Measurements from ENCODE around the gene GANC.

The GANC gene

DNA sequence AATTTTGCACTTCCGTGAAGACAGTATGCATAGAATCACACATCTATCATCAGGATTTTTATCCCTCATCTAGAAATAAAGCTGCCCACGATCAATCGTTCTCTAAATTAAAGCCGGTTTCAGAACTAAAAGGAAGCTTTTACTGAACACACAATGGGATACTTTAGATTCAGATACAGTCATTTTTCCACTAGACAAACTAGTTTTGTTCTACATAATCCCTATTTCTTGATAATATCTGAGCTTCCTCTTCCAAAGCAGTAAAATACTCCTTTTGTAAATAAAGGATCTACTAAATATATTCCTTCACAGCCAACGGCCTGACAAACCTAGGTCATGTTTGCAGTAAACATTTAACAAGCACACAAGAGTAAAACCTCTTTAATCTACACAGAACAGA lies 2.0 kb upstream of the GANC start:
- Mint-ChIP-seq H3K27me3 (no peaks in the 10 kb centered on the region), H3K36me3 (peaks cover 11% of the 10 kb centered on the region), H3K9me3 (no peaks in the 10 kb centered on the region), H3K4me3 (no peak overlapping the region), H3K4me1 (peaks cover 20% of the 10 kb centered on the region), H3K27ac (no peak overlapping the region)
- ATAC-seq (ENCODE audit: low read depth) (no peak), DNase-seq (ENCODE audit: low spot score in 2 of 2) (no peak)

DNA sequence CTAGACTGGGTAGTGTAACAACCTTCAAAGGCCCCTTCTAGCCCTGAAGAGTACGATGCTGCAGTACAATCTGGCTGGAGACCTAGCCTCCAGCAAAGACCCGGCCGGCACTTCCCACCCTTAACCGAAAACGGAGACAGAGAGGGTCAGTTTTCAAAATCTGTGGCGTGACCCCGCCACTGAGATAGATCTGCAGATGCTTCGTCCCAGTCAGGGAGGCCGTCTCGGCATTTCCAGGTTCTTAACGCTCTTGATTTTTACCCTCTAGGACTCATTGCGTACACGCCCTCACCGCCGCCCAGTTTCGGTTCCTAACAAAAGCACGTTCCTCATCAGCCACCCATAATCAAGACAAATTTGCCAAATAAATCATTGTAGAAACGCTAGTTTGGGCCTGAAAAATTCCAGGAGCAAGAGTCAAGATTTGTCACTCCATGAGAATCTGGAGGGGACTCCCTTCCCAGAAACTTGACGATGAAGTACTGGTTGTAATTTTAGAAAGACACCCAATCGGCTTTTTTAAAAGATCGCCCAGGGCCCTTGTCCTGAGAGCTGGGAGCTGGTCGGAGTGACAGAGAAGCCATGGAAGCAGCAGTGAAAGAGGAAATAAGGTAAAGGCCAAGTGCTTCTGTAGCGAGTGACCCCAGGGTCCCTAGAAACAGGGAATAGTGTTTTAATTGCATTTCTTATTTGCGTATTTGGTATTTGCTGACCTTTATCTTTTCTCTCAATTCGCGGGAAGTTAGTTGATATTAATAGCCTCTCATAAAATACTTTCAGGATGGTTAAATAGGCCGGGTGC lies 1.1 kb downstream of the GANC start:
- Mint-ChIP-seq H3K27ac (peak overlapping the region; percentile 97), H3K4me3 (peak overlapping the region; percentile 98), H3K36me3 (peaks cover 12% of the 10 kb centered on the region), H3K9me3 (no peaks in the 10 kb centered on the region), H3K4me1 (peaks cover 18% of the 10 kb centered on the region), H3K27me3 (no peaks in the 10 kb centered on the region)
- ATAC-seq (ENCODE audit: low read depth), result peak; percentile 65
- peak; percentile 62 to 65 for DNase-seq (ENCODE audit: low spot score in 2 of 2)

DNA sequence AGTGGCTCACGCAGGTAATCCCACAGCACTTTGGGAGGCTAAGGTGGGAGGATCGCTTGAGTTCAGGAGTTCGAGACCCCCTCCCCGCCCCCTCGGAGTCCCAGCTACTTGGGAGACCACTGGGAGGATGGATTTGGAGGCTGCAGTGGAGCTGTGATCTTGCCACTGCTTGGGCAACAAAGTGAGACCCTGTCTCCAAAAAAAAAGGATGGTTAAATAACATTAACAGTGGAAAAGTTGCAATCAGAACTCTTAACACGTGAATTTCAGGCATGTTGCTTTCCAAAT lies 1.6 kb downstream of the GANC start:
- Mint-ChIP-seq H3K4me1 (peaks cover 18% of the 10 kb centered on the region), H3K9me3 (no peaks in the 10 kb centered on the region), H3K27ac (peak overlapping the region; percentile 97), H3K36me3 (peaks cover 12% of the 10 kb centered on the region), H3K27me3 (no peaks in the 10 kb centered on the region), H3K4me3 (peak overlapping the region; percentile 98)
- ATAC-seq (ENCODE audit: low read depth) (no peak), DNase-seq (ENCODE audit: low spot score in 2 of 2) (no peak)

DNA sequence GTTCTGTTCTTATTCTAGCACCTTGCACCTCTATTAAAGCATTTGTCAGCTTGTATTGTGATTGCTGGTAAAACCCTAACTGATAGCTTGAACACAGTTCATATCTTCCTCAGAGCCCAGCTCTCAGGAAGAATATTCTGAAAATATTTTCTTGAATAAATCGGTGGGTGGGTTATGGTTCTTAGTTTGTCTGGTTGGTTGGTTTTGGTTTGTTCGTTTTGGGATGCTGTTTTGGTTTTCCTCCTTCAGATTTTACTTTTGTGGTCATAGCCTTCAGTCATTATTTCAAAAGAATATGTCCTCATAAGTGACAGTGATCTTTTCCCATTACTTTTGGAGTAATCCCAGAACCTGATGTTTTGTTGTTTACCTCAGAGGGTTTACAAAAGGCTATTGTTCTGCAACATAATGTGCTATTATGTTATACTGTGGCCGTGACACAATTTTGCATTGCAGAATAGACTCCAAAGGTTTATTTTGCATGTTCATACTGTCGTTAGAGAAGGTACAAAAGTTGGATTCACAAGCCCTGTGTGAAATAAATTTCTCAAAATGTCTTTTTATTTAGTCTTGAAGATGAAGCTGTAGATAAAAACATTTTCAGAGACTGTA lies 2.9 kb downstream of the GANC start:
- DNase-seq (ENCODE audit: low spot score in 2 of 2) (no peak), ATAC-seq (ENCODE audit: low read depth) (no peak)
- Mint-ChIP-seq H3K4me3 (peak overlapping the region; percentile 80), H3K27ac (peak overlapping the region; percentile 97), H3K9me3 (no peaks in the 10 kb centered on the region), H3K36me3 (peaks cover 16% of the 10 kb centered on the region), H3K27me3 (no peaks in the 10 kb centered on the region), H3K4me1 (peaks cover 18% of the 10 kb centered on the region)

DNA sequence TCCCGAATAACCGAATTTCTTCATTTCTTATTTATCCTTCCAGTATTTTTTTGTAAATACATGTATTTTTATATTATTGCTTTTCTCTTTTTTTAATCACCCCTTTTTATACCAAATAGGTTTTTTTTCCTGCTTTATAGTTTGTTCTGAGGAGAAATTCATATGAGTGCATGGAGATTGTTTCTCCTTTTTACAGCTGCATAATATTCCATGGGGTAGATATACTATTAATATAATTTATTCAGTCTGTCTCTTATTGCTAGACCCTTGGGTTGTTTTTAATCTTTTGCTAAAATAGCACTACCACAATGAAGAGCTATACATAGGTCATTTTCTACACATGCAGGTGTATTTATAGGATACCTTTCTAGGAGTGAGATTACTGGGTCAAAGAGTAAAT lies 3.8 kb downstream of the GANC start:
- Mint-ChIP-seq H3K4me1 (peaks cover 12% of the 10 kb centered on the region), H3K4me3 (peak overlapping the region; percentile 54), H3K27me3 (no peaks in the 10 kb centered on the region), H3K27ac (no peak overlapping the region), H3K9me3 (no peaks in the 10 kb centered on the region), H3K36me3 (peaks cover 13% of the 10 kb centered on the region)
- DNase-seq (ENCODE audit: low spot score in 2 of 2) (no peak), ATAC-seq (ENCODE audit: low read depth) (no peak)

DNA sequence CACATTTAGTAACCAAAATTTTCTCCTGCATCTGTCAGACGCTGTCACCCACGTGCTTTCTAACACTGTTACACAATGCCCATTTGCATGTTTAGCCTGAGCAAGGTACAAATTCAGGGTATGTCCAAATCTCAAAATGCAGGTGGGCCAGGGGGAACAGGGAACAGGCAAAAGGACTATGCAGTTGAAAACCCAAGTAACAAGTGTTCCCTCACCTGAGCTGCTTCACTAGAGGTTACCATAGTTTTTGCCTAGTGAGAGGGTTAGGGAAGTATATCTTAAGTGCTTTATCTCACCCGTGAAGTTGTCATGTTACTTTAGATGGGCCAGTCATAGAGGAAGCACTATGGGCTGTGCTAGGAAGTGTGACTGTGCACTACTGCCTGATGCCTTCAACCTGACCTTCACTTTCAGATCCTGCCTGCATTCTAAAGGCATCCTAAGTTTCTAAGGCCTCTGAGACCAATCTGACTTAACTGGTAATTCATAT lies 6.3 kb downstream of the GANC start:
- Mint-ChIP-seq H3K4me1 (peaks cover 9% of the 10 kb centered on the region), H3K27ac (no peak overlapping the region), H3K36me3 (peaks cover 22% of the 10 kb centered on the region), H3K9me3 (no peaks in the 10 kb centered on the region), H3K27me3 (no peaks in the 10 kb centered on the region), H3K4me3 (no peak overlapping the region)
- DNase-seq (ENCODE audit: low spot score in 2 of 2) (no peak), ATAC-seq (ENCODE audit: low read depth) (no peak)

DNA sequence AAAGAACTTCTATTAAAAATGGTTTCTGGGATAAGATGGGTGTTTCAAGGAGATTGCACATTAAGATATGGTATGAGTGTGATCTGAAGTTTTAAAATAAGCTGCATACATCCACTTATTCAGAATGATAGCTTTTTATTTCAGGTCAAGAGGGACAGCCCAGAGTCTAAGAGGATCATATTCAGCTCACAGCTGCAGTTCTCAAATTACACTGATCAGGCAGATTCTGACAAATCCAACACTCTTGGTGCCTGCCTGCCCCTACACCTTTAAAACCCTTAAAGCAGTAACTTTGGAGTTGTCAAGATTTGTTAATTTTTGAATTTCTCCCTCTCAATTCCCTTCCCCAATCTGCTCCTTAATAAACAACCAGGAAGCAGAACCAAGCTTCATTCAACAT lies 9.3 kb downstream of the GANC start:
- H3K27me3 Mint-ChIP-seq, result no peaks in the 10 kb centered on the region
- no peaks in the 10 kb centered on the region for H3K4me1 Mint-ChIP-seq
- H3K4me3 Mint-ChIP-seq, result no peak overlapping the region
- no peaks in the 10 kb centered on the region for H3K9me3 Mint-ChIP-seq
- ATAC-seq (ENCODE audit: low read depth) (no peak), DNase-seq (ENCODE audit: low spot score in 2 of 2) (no peak)
- H3K36me3 Mint-ChIP-seq, result peaks cover 31% of the 10 kb centered on the region
- H3K27ac Mint-ChIP-seq, result no peak overlapping the region

DNA sequence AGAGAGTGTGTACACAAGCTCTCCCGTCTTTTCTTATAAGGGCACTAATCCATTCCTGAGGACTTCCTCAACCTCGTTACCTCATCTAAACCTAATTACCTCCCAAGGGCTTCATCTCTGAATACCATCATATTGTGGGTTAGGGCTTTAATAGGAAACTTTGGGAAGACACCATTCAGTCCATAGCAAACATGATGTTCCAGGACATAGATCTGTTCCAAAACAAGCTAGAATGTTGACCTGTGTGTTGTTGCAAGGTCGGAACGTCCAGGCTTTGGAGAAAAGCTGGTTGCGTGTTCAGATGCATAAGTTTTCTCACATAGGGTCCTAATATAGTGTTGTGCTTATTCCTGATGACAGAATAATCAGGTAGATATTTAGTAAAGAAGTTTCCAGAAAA lies 9.9 kb downstream of the GANC start:
- Mint-ChIP-seq H3K4me3 (no peak overlapping the region), H3K4me1 (no peaks in the 10 kb centered on the region), H3K27me3 (no peaks in the 10 kb centered on the region), H3K9me3 (no peaks in the 10 kb centered on the region), H3K36me3 (peaks cover 31% of the 10 kb centered on the region), H3K27ac (no peak overlapping the region)
- ATAC-seq (ENCODE audit: low read depth) (no peak), DNase-seq (ENCODE audit: low spot score in 2 of 2) (no peak)

DNA sequence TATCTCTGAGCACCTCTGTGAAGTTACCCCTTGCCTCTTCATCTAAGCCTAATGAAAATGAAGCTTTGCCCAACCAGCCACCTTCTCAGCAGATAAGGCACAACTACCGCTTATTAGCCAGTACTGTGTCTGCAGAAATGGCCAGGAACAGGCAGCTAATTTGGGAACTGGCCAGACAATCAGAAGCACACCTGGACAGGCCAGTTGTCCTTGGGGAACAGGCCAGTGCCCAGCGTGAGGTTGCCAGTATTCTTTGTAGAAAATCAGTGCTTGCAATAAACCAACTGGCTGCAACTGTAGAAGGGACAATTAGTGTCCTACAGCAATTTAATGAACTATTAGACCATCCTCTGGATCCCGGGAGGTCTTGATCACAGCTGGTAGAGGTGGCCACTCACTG lies 10.7 kb downstream of the GANC start:
- H3K4me3 Mint-ChIP-seq, result no peak overlapping the region
- no peak overlapping the region for H3K27ac Mint-ChIP-seq
- H3K36me3 Mint-ChIP-seq, result peaks cover 29% of the 10 kb centered on the region

DNA sequence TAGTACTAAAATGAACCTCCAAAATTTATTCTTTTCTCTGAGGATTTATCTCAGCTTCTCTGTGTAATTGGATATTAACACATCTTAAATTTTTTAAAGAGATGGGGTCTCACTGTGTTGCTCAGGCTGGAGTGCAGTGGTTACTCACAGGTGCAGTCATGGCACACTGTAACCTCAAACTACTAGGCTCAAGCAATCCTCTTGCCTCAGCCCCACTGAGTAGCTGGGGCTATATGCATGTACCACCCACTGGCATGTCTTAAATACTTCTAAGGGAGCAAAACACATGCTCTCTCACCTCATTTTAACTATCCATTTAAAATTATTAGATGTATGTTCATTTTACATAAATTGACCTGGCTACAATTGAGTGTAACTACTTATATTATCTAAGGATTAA lies 11.6 kb downstream of the GANC start:
- peaks cover 34% of the 10 kb centered on the region for H3K36me3 Mint-ChIP-seq
- no peak overlapping the region for H3K27ac Mint-ChIP-seq
- DNase-seq (ENCODE audit: low spot score in 2 of 2) (no peak), ATAC-seq (ENCODE audit: low read depth) (no peak)
- no peaks in the 10 kb centered on the region for H3K27me3 Mint-ChIP-seq
- H3K4me1 Mint-ChIP-seq, result no peaks in the 10 kb centered on the region
- H3K4me3 Mint-ChIP-seq, result no peak overlapping the region
- no peaks in the 10 kb centered on the region for H3K9me3 Mint-ChIP-seq

More for the DNA sequence above, 10.7 kb downstream of the GANC start:
- ATAC-seq (ENCODE audit: low read depth) (no peak), DNase-seq (ENCODE audit: low spot score in 2 of 2) (no peak)
- Mint-ChIP-seq H3K9me3 (no peaks in the 10 kb centered on the region), H3K27me3 (no peaks in the 10 kb centered on the region), H3K4me1 (no peaks in the 10 kb centered on the region)

DNA sequence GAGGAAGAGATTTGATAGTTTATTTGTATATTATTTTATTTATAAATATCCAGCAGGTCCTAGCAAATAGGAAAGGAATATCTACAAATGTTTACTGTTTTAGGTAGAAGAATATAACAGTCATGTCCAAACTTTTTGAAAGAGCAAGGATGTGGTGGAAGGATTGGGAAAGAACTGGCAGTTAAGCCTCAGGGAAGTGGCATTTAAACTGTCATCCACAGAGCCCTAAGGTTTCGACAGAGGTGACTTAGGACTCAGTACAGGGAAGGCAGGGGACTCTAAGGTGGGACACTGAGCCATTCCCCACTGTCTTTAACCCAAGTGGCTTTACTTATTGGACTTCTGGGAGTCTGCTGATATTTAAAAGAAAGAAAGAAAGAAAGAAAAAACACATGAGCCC lies 12.0 kb downstream of the GANC start:
- H3K27ac Mint-ChIP-seq, result no peak overlapping the region
- DNase-seq (ENCODE audit: low spot score in 2 of 2) (no peak), ATAC-seq (ENCODE audit: low read depth) (no peak)
- no peaks in the 10 kb centered on the region for H3K27me3 Mint-ChIP-seq
- H3K4me1 Mint-ChIP-seq, result no peaks in the 10 kb centered on the region
- H3K4me3 Mint-ChIP-seq, result no peak overlapping the region
- H3K36me3 Mint-ChIP-seq, result peaks cover 34% of the 10 kb centered on the region
- no peaks in the 10 kb centered on the region for H3K9me3 Mint-ChIP-seq

DNA sequence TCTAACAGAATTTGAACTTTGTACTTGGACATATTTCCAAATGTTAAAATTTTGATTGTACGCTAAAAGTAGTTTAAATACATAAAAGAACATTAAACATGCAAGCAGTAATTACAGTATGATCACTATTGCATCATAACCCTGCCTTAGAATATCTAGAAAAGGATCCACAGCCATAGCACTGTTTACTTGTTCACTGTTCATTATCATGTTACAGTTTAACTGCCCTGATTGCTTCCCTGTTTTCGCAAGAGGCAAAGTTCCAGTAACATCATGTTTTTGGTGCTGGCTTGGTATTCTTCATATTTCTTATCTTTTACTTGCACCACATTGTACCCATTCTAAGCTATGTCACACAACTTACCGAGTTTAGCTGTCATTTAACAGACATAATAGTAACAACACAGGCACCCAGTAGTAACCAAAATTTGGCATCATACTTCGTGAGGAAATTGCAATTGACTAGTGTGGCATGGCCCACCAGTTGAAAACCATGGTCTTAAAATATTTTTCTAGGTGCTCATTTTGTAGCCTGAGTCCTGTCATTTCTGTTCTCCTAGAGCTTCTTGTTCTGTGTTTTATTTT lies 13.5 kb downstream of the GANC start:
- Mint-ChIP-seq H3K4me3 (no peak overlapping the region), H3K36me3 (peaks cover 38% of the 10 kb centered on the region), H3K9me3 (no peaks in the 10 kb centered on the region), H3K27ac (no peak overlapping the region), H3K27me3 (no peaks in the 10 kb centered on the region), H3K4me1 (no peaks in the 10 kb centered on the region)
- DNase-seq (ENCODE audit: low spot score in 2 of 2) (no peak), ATAC-seq (ENCODE audit: low read depth) (no peak)

DNA sequence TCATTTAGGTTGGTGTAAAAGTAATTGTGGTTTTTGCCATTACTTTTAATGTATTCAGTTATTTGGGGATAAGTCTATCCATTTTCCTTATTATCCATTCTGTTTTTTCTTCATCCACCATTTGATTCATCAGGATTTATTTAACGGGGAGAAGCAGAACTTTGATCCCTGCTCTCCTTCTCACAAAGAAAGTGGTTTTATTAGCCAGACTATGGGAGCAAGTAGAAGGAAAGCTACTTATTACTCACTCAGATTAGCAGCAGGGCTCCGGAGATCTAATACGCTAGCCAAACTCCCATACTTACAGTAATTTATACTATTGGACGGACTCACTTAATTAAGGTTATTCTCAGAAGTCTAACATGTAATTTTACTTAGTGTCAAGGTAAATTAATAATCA lies 14.9 kb downstream of the GANC start:
- H3K4me1 Mint-ChIP-seq, result no peaks in the 10 kb centered on the region
- DNase-seq (ENCODE audit: low spot score in 2 of 2) (no peak), ATAC-seq (ENCODE audit: low read depth) (no peak)
- H3K9me3 Mint-ChIP-seq, result no peaks in the 10 kb centered on the region
- no peaks in the 10 kb centered on the region for H3K27me3 Mint-ChIP-seq
- no peak overlapping the region for H3K4me3 Mint-ChIP-seq
- H3K27ac Mint-ChIP-seq, result no peak overlapping the region
- H3K36me3 Mint-ChIP-seq, result peaks cover 43% of the 10 kb centered on the region

DNA sequence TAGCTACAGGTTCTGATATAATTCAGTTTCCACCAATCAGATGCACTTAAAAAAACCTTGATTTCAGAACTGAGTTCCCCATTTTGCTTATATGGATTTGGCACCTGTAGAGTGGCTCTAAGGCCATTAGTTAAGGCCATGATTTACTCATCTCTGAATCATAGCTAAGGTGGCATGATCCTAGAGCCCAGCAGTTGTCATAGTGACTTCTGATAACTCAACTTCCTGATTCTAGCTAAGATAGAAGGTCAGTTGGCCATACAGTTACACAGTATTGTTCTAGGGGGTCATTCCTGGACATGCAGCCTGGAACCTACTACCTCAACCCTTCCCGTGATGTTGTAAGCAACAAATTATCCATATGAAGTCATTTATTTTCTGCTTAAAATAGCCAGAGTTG lies 16.2 kb downstream of the GANC start:
- Mint-ChIP-seq H3K27ac (no peak overlapping the region), H3K4me3 (no peak overlapping the region), H3K36me3 (peaks cover 43% of the 10 kb centered on the region), H3K27me3 (no peaks in the 10 kb centered on the region), H3K4me1 (no peaks in the 10 kb centered on the region), H3K9me3 (no peaks in the 10 kb centered on the region)
- DNase-seq (ENCODE audit: low spot score in 2 of 2), result no peak
- ATAC-seq (ENCODE audit: low read depth), result no peak

Data from memory B cell (primary cell).